Measurements from ENCODE around the gene RPL21.
"Not testable (repeated sequence)": the region's sequence is repeated elsewhere in the genome, so short reads cannot be mapped to it uniquely, and the experiment has no call there.

RPL21 gene

DNA sequence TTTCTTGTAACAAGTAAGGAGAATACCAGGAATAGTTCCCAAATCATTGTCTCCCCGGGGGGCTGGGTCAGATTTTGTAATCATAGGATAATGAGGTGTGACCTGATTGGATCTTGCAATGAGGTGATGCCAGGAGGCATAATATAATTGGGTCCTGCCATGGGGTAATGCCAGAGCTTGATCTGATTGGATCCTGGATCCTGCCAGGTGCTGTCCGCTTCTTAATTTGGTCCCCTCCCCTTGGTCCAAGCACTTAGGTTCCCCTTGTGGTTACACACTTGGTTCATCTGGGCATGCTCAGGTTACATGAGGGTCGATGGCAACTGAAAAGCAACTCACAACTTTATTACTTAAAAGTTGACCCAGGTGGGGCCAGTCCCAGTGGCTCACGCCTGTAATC, 39.4 kb downstream of the RPL21 start:
- no peak for DNase-seq (ENCODE audit: low read depth)

DNA sequence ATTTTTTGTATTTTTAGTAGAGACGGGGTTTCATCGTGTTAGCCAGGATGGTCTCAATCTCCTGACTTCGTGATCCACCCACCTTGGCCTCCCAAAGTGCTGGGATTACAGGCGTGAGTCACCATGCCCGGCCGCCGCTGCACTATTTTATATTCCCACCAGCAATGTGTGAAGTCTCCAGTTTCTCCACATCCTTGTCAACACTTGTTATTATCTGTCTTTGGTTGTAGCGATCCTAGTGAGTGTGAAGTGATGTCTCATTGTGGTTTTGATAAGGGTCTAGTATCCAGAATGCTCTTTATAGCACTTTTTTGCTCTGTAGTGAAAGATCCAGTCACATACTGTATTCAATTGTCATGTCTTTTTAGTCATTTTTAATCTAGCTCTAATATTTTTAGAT, 40.6 kb downstream of the RPL21 start:
- not testable (repeated sequence) for DNase-seq (ENCODE audit: low read depth)

DNA sequence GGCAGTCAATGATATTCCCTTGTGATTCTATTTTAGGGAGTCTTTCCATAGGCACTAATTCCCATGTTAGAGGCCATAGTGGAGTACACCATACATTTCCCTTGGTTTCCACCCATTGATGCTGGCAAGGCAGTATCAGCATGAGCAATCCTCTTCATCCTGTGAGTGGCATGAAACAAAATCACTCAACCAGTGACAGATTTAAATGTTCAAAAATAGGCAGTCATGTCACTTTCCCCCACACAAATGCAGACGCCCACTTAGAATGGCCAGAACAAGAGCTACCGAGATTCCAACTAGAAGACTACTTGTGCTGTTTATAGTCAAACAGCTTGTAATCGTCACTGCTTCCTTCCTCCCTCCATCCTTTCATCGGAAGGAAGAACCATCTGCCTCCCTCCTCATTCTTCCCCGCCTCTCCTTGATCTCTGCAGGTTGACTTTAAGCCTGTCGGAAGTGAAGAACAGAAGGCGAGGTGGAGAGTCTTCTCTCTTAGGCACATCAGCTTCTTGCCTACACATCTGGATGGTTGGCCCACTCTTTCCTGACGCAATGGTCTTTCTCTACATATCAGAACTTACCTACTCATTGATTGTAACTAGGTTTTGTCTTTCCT, 41.8 kb downstream of the RPL21 start:
- DNase-seq (ENCODE audit: low read depth), result no peak

DNA sequence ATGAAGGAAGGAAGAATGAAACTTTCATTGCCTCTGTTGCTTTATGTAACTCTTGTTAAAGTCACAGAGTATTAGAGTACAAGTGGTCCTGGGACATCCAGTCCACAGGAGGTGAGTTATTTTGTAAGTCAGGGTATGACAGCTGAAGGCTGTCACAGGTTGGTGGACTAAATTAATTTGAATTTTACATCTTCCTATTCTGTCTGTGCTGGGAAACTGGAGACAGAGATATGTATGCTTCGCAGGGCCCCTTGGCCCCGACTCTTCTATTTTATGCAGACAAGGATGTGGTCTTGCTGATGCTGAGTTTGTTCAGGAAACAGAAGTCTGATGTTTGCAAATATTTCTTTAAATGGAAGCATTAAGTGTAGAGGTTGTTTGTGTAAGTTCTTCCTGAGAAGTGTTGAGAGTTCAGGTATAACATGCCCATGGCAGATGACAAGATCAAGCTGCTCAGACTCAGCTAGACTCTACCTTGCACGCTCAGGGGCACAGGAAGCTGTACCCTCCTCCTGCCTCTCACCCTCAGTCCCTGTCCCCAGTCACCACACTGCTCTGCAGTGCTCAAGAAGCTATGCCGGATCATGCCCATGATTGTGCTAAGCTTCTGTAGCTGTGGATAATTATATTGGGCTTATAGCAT, 42.6 kb downstream of the RPL21 start:
- DNase-seq (ENCODE audit: low read depth), result no peak

DNA sequence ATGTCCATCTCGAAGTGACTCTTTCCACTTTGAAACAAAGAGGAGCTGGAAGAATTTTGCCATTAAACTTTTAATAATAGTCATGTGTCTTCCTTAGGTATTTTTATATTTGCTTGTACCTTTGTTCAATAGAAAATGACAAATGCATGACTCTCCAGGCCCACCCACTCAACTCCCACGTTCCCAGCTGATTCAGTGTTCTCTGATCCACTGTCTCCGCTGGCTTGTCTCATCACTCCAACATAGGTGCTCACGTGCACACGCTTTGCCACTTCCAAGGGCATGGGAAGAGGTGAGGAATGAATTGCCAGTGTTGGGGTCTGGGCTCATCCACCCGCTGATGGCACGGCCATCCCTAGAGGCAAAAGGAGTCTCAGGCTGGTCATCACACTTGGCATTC, 43.7 kb downstream of the RPL21 start:
- DNase-seq (ENCODE audit: low read depth), result no peak

DNA sequence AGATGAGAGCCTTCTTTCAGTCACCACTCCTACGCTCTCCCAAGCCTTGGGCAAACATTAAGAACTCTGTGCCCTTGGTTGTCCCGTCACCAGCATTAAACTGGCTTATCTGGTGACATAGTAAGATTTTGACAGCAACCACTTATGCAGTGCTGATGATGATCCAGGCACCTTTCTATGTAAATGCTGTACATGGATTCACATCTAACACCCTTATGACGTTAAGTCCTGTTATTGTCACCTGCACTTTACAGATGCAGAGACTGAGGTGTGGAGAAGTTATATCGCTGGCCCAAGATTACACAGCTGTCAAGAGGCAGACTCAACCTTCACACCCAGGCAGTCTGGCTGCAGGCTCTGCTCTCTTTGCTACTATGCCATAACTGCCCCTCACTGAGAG, 44.3 kb downstream of the RPL21 start:
- no peak for DNase-seq (ENCODE audit: low read depth)

GRCh38 chr13:27296496-27296895, 45.1 kb downstream of the RPL21 start:
- DNase-seq (ENCODE audit: low read depth), result no peak

GRCh38 chr13:27298849-27299248, 47.5 kb downstream of the RPL21 start:
- no peak for DNase-seq (ENCODE audit: low read depth)

DNA sequence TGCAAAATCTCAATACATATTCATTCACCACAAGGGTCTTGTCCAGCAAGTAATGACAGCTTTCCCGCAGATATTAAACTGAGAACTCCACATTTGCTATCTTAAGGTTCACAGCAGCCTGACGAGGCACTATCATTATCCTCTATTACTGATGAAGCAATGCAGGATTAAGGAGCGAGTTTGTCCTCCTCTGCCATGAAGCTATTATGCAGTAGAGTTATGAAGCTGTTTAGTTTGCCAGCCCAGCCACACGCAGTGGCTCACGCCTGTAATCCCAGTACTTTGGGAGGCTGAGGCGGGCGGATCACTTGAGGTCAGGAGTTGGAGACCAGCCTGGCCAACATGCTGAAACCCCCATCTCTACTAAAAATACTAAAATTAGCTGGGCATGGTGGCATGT, 49.0 kb downstream of the RPL21 start:
- DNase-seq (ENCODE audit: low read depth), result not testable (repeated sequence)

- DNase-seq (ENCODE audit: low read depth), result no peak
Observed at GRCh38 chr13:27300941-27301586, 49.7 kb downstream of the RPL21 start.

DNA sequence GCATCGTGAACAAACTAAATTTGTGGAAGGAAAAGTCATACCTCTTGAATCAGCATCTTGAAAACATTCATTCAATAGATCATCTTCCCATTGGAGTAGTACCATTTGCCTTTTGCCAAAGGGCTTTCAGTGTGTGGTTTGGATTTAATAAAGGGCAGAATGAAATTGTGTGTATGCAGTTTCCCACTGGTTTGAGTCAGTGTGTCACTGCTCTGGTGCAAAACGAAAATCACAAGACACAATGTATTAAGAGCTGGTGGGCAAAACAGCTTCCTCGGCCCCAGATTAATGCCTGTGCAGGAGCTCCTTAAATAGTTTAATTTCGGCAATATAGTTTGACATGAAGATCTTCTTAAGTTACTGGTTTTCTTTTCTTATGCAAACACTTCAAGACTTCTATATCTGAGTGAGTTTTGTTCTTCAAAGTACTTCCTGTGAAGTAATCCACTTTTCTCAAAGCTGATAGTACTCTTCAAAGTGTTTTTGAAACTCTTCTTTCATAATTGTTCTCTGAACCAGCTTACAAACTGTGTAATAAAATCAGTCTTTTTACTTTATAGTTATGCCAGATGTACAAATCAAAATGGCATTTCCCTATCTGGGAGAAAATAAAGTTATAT, 51.4 kb downstream of the RPL21 start:
- no peak for DNase-seq (ENCODE audit: low read depth)

- no peak for DNase-seq (ENCODE audit: low read depth)
Observed at GRCh38 chr13:27304099-27304498, 52.7 kb downstream of the RPL21 start.

DNA sequence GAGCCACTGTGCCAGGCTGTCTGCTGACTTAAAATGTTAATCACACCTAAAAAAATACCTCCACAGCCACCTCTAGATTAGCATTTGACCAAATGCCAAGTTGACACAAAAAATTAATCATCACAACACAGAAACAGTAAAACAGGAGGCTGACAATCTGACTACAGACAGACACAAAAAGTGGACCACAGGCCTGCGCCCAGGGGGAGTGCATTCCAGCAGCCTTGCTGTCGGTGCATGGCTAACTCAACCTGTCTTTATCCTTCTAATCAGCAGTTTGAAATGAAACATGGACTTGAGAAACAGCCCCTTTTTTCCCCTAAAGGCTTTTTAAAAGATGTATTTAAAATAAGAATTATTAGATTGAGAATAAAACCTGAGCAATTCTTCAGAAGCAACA, 53.3 kb downstream of the RPL21 start:
- DNase-seq (ENCODE audit: low read depth), result no peak

Measured in activated T-cell treated with anti-CD3 and anti-CD28 coated beads for 1 hour (primary cell).